Stimulated activated CD8-positive, alpha-beta memory T cell treated with anti-CD3 and anti-CD28 coated beads, Interleukin-2, amount 100 ng/mL, for 1 hour (primary cell): Measurements from ENCODE around the gene NT5DC1.

ENCODE experiments used
- DNase-seq, 2 donors: peaks; one replicate each; pipeline ENCODE4 v3.0.0-alpha.2; 2020; ENCODE audit warnings: low read depth in 2 of 2

Gene NT5DC1

DNA sequence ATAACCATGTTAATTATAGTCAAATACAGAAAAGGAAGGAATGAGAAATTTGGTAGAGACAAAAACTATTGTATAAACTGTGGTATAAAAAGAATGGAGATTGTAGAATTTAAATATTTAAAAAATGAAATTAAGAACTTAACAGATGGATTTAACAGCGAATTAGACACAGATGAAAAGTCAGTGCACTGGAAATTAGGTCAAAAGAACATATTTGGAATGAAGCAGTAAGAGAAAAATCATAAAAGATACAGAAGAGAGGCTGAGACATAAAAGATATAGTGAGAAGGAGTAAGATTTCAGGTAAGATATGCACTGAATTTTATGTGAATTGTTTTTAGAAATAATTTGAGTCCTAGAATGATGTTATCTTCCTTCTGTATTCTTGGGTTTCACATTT lies 139.2 kb downstream of the NT5DC1 start:
- DNase-seq: no peak

DNA sequence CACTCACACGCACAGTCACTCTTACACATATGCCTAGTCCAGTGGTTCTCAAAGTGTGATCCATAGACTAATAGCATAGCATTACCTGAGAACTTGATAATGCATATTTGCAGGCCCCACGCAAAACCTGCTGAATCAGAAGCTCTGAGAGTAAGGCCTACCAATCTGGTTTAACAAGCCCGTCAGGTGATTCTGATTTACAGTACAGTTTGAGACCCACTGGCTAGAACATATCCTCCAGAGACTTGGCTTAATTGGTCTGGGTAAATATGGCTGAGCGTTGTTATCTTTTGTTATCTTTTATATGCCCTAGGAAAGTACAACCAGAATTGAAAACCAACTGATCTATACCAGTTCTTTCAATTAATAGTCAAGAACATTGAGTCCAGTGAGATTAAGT lies 143.6 kb downstream of the NT5DC1 start:
- no peak for DNase-seq

DNA sequence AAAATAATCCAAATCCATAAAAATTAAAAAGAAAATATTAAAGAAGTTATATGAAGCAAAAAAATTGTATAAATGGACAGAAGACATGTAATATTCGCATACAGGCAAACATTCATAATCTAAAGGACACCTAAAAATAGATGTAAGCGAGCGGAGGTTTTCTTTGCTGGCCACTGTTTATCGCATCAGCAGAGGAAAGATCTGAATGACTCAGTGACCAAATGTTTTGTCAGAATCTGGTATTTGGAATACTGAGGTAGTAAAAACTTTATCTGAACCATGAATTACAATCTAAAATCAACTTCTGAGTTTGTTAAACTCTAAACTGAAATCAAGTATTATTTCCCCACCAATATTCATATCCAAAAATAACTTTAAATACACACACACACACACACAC lies 145.4 kb downstream of the NT5DC1 start:
- DNase-seq: no peak

DNA sequence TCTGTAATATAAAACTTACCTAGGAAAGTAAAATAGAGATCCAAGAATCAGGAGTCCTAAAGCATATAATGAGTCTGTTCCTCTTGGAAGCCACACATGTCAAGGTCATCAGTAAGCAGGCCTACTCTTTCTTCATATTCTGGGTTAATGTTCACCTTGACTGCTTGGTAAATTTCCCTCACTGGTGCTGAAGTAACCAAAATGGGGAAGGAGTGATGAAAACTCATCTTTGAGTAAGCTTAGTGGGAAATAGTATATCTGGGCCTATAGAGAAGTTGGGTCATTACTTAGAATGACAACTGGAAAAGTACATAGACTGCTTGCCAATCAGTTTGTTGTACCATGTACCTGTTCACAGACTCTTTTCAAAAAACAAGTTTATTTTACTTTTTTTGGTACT lies 146.6 kb downstream of the NT5DC1 start:
- no peak for DNase-seq

DNA sequence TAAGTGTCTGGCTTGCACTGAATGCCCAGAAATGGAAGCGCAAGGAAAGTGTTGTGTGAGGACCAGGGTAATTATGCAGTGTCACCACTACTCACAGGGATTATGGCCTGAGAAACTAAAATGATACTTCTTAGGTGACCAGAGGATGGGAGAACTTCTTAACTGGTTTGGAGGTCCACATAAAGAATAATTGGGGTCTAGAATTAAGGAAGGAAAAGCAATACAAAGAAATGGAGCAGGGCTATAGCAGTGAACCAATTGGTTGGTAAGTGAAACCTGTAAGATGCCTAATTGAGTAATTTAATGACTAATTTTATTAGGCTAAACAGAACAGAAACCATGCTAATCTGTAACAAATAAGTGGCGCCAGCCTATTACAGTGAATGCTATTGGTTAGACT lies 147.9 kb downstream of the NT5DC1 start:
- no peak for DNase-seq

DNA sequence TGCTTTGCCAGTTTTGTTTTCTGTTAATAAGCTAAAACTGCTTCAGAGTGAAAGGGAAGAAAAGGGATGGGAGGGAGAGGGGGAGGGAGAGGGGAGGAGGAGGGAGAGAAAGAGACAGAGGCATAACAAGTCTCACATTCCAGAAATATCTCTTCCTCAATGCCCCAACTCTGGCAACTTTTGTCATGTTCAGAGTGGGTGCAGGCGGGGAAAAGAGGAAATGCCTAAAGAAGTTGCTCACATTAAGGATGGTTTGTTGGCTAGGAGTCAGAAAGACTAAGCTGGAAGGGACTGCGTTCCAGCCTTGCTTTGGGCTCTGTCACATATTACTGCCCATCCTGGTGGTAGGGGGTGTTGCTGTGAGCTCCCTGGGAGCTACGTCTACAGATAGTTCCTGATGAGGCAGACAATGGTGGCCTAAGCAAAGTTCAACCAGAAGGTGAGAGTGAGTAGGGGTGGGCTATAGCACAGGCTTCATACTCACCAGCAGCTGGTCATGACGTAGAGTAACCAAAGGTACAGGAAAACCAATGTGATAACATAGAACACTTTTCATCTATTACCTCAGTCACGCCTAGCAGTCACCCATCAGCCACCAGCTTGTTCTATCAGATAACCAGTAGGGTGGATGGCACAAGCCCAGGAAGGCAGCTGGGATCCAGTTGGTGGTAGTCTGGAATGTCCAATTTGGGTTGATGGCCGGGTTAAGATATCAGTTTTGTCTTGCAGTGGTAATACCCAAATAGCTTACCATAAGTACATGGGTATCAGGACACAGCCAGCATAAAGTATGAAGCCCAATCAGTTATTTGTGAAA lies 151.1 kb downstream of the NT5DC1 start:
- DNase-seq: no peak

DNA sequence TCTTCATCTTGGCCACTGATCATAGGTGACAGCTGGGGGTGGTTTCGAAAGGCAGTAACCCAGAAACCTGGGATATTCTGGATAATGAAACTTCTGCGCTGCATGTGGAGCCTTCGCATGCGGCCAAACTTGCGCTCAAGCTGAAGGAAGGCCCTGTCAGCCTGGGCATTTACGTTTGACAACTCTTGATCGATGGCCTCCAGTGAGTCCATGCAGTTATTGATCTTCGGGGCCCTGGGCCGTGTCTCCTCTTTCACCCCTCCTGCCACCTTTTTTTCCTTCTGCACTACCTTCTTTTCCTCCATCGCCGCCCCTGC lies 152.5 kb downstream of the NT5DC1 start:
- no peak for DNase-seq

DNA sequence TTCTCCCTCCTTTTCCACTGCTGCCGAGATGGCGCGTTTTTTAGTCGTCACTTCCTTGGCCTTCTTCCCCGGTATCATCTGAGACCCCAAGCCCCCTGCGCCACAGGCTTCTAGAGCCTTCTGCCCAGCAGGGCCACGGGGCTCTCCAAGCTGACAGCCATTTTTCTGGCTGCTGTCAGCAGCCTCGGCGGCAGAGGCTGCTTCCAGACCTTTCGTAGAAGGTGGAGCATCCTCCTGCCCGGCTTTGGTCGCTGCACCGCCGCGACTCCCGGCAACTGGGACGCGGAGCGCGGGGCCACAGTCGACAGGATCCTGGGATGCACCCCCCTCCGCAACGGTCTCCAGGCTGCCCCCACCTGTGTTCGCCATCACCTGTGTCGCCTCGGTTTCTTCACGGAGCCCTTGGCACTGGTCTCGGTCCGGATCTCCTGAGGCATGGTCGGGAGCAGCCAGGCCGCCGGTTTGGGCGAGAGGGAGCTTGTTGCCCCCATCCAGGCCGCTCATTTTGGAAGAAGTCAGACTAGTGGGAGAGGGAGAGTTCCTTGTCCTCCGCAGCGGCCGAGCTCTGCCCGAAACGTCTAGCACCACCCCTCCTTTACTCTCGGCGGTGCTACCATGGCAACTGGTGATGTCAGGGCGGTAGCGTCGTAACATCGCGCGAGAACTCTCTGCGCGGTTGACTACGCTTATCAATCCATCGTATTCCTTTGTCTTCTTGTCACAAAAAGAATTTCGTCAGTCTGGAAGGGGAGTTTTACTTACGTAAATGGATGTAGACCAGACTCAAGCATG lies 153.0 kb downstream of the NT5DC1 start, which contains the start of gene TSPYL4:
Gene TSPYL4, minus strand, starts transcription at position 571 of the 792 bp plus-strand sequence. Its CDS starts 67 bp downstream, at position 504.
- peak; percentile 77 to 86 for DNase-seq

DNA sequence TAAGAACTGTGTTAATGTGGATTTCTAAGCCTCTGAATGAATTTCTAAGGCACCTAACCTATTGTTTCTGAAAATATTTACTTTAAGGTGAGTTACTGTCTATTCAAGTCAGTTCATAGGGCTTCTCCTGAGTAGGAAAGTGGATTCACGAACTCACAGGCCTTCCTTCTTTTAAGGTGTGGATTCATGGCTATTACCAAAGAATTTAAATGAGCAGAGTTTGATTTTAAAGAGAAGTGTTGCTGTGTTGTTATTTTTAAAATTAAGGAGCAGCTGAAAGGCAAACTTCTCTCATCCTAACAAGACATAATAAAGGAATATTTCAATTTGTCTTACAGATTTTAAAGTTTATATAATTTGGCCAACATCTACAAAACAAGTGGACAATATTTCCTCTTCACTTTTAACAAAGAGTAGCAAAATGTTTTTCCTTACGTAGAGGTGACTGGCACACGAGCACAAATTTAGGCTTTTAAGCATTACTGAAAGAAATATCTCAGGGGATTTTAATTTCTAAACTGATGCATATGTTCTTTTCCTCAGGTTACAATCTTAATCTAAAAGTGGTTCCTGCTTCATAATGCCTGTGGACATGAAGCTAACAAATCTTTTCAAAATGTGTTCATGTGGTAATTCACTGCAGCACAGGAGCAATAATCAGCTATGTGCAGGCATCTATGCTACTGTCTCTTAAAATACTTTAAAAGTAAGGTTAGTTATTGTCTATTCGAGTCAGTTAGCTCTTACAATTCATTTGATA lies 153.8 kb downstream of the NT5DC1 start:
- no peak for DNase-seq

DNA sequence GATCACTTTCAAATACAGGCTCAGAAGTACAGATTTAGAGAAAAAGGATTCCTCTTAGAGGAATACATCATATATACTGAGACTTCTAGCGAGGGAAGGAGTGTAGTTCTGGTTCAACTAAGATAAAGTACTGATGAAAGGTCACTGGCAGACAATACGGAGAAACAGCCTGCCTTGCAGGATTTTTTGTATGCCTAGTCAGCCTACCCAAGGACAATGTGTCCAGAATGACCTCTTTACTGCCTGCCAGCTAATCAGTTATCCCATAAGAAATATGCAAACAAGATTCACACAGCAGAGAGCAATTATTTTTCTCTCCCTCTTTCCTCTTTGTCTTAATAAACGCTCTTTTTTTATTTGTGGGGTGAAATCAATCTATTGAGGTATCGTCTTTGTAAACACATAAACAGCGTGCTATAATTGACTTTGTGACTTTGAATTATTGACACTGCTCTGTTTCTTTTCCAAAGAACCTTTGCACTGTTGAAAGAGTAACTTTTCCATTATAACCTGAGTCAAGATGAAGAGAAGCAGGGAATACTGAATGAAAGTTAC lies 154.7 kb downstream of the NT5DC1 start:
- DNase-seq: no peak

DNA sequence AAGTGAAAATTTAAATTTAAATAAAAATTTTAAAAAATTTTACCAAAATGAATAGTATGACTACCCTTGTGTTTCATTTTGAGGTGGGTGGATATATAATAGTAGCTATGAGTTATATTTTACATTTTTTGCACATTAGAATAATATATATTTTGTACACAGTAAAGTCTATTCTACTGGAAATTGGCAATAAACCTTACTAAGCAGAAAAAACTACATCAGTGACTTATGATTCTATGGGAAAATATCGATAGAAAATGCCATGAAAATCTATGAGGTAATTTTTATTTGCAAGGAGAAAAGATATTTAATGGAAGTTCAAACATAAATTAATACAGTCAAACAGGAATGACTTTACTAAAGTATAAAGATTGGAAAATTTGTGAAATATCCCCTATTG lies 156.0 kb downstream of the NT5DC1 start:
- DNase-seq: no peak

DNA sequence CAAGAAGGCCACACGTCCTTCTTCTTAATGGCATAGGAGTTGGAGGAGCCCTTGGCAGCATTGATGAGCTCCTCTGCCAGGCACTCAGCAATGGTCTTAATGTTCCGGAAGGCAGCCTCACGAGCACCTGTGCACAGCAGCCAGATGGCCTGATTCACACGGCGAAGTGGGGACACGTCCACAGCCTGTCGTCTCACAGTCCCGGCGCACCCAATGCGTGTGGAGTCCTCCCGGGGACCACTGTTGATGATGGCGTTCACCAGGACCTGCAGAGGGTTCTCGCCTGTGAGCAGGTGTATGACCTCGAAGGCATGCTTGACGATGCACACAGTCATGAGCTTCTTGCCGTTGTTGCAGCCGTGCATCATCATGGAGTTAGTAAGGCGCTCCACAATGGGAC lies 157.9 kb downstream of the NT5DC1 start:
- DNase-seq: no peak

DNA sequence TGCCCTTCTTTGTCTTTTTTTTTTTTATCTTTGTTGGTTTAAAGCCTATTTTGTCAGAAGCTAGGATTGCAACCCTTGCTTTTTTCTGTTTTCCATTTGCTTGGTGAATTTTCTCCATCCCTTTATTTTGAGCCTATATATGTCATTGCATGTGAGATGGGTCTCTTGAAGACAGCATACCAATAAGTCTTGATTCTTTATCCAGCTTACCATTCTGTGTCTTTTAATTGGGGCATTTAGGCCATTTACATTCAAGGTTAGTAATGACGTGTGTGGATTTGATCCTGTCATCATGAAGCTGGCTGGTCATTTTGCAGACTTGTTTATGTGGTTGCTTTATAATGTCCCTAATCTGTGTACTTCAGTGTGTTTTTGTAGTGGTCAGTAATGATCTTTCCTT lies 162.7 kb downstream of the NT5DC1 start:
- no peak for DNase-seq

DNA sequence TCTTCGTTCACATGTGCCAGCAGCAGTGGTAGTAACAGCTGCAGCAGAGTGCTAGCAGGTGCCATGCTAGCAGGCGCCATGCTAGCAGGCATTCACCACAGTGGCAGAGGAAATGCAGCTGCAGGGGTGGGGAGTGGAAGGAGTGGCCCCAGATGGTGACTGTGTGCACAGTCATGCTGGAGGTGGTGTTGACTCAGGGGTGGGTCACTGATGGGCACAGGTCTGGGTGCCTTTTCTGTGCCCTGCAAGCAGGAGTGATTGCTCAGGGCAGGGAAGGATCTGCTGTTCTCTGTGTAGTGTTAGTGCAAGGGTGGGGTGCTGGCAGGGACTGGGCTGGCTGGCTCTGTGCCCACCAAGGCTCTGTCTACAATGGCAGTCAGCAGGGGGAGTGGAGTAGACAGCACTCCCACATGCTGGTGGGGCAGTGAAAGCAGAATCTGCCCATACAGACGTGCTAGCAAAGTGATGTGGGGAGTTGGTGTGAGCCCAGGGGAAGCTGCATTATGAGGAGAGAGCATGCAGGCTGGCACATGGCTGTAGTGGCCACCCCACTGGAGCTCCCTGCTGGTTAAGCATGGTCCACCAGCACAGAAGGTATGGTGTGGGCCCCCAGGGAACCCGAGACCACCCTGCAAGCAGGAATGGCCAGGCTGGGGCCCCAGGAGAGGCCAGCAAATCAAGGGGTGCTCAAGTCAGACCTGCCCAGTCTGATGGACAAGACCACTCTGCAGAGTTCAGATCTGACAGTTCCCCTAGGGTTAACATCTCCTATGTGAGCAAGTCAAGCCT lies 164.6 kb downstream of the NT5DC1 start:
- no peak for DNase-seq

DNA sequence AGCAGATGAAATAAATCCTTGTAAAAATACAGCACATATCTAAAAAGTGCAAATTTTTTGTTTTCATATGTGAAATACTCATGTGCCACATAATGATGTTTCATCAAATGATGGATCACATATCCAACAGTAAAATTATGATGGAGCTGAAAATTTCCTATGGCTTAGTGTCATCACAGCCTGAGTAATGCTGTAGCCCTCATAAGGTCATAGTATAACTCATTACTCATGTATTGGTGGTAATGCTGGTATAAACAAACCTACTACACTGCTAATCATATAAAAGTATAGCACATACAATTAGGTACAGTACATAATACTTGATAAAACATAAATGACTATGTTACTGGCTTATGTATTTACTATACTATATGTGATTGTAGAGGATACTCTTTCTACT lies 166.2 kb downstream of the NT5DC1 start:
- DNase-seq: no peak

DNA sequence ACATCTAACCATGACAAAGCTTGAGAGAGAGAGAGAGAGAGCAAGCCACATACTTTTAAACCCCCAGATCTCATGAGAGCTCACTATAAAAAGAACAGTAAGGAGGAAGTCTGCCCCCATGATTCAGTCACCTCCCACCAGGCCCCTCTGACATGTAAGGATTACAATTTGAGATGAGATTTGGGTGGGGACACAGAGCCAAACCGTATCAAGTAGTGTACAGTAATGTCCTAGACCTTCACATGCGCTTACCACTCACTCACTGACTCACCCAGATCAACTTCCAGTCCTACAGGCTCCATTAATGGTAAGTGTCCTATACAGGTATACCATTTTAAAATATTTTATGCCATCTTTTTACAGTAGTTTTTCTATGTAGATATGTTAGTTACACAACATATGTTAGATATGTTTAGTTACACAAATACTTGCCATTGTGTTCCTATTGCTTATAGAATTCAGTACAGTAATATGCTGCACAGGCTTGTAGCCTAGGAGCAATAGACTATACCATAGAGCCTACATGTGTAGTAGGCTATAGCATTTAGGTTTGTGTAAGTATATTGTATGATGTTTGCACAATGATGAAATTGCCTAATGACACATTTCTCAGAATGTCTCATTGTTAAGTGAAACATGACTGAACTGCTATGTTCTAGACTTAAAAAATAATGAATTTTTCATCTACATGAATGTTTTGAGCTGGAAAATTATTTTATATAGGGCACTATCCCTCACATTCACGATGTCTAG lies 167.4 kb downstream of the NT5DC1 start:
- no peak for DNase-seq

DNA sequence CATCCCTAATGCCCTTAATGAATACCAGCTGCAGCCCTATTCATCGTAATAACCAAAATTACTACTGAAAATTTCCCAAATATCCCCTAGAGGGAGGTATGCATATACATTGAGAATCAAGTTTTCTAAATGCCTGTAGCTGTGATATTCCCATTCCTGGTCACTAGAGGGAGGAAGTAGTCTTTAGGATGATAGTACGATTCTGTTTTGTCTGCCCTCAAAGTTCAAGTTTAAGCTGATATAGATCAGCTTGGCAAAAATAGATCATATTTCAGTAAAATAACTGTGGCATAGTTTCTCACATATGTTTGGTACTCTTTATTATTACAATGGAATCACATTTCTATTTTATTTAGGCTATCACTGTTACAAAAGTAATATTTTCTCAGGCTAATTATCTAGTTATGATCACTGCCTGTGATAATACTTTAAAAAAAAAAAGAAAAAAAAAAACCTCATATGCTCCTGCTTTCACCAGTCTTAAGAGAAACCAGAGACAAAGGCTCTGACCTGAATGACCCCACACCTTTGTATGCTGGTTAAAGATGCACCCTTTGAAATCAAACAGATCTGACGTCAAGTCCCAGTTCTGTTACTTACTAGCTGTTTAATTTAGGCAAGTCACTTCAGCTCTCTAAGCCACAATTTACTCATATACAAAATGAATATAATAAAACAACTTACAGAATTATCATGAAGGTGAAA lies 168.1 kb downstream of the NT5DC1 start:
- DNase-seq: no peak

DNA sequence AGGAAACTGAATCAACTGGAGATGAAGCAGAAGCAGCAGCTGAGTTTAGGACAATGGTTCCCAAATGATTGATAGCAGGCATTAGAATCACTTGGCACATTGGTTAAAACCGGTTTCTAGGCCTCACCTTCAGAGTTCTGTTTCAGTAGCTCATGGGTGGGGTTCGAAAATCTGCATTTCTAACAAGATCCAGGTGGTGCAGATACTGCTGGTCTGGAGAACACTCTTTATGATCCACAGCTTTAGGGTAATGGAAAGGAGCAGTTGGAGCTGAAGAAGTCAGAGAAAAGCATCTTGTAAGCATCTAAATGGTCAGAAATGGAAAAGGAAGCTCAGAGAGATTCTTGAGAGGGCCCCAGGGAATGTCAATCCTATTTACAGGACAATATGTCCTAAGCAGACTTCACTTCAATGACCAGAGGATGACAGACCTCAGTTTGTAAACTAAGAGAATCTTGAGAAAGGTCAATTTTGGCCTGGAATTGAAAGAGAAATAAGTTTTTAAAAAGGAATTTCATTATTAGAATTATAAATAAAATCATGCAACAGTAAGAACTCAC lies 170.6 kb downstream of the NT5DC1 start:
- no peak for DNase-seq

DNA sequence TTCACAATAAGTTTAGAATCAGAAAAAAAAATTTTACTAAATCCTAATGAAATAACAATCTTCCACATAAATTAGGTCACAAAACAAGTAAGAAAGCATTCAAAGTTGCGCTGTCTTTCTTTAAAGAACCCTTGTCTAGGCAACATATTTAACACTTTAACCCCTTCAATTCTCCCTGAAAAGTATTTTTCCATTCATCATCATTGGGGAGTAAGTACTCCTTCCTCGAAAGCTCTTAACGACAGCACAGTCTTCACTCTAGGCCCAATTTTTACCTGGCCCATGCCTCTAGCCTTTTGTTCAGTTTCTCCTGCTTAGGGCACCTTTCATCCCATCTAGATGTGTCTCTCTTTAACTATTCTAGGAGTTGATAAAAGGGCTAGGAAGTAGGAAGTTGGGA lies 176.5 kb downstream of the NT5DC1 start:
- no peak for DNase-seq

DNA sequence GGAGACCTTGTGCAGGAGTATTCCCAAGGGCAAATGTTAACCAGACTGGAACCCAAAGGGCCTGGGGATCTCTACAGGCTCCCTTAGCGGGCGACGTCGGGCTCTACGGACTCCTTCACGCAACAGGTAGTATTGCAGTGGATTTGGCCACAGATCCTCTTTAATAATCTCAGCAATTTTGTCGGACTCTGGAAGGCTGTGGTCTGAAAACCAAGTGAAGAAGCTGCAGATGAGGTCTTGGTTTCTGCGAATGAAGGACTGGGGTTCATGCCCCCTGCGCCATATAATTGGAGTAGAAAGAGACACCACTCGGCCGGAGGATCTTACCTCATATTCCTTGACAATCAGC lies 177.8 kb downstream of the NT5DC1 start:
- DNase-seq: no peak
